ENCODE data around the gene SHISA7.

Gene SHISA7

DNA sequence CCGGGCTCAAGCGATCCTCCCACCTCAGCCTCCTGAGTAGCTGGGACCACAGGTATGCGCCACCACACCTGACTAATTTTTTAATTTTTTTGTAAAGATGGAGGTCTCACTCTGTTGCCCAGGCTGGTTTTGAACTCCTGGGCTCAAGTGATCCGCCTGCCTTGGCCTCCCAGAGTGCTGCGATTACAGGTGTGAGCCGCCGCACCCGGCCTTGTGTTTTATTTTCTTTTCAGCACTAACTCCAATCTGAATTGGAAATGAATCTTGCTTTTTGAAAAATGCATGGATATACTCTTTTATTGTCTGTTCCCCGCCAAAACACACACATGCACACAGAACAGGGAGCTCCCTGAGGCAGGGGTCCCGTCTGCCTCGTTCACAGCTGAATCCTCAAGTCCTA lies 19.6 kb upstream of the SHISA7 start:
- Histone ChIP-seq H3K27me3 (peaks cover 21% of the 10 kb centered on the region), H3K9me3 (no peaks in the 10 kb centered on the region), H3K4me3 (ENCODE audit: low read depth in 1 of 2, low read length in 1 of 2) (peak overlapping the region in 1 of 2 experiments; percentile 83), H3K27ac (no peak overlapping the region), H3K36me3 (no peaks in the 10 kb centered on the region), H3K4me1 (ENCODE audit: control insufficient read depth in 1 of 2, insufficient read depth in 1 of 2, low read depth in 1 of 2, low read length in 1 of 2) (peaks cover 12 to 18% of the 10 kb centered on the region in 2 experiments)
- TF ChIP-seq, protein P1, sequence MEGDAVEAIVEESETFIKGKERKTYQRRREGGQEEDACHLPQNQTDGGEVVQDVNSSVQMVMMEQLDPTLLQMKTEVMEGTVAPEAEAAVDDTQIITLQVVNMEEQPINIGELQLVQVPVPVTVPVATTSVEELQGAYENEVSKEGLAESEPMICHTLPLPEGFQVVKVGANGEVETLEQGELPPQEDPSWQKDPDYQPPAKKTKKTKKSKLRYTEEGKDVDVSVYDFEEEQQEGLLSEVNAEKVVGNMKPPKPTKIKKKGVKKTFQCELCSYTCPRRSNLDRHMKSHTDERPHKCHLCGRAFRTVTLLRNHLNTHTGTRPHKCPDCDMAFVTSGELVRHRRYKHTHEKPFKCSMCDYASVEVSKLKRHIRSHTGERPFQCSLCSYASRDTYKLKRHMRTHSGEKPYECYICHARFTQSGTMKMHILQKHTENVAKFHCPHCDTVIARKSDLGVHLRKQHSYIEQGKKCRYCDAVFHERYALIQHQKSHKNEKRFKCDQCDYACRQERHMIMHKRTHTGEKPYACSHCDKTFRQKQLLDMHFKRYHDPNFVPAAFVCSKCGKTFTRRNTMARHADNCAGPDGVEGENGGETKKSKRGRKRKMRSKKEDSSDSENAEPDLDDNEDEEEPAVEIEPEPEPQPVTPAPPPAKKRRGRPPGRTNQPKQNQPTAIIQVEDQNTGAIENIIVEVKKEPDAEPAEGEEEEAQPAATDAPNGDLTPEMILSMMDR (IDR thresholded peaks at IDR 0.05) = no peak

DNA sequence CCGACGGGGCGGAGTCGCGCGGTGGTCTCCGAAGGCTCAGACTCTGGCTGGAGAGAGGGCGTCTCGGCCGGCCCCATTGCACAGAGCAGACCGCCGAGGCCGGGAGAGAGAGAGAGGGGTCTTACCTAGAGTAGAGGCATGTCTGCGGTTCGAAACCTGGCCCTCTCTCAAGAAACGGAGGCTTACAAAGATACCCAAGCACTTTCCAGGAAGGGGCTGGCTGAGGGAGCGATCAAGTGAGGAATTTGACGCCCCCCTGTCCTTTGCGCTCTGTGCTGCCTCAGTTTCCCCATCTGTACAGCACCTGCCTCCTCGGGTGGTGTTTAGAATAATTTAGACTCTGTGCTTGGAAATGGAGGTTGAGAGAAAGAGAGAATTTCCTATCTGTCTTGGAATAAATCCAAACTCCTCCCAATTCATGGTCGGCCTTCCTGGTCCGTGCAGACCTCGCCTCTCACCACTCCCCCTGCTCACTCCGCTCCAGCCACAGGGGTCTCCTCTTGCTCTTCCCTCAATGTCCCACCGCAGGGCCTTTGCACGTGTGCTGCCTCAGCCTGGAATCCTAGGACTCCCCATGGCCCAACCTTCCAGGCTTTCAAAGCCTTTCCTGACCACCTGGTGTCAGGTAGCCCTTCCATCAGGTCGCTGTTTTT lies 19.0 kb upstream of the SHISA7 start:
- Histone ChIP-seq H3K9me3 (no peaks in the 10 kb centered on the region), H3K27me3 (peaks cover 17% of the 10 kb centered on the region), H3K27ac (peak overlapping the region; percentile 50), H3K4me1 (ENCODE audit: control insufficient read depth in 1 of 2, insufficient read depth in 1 of 2, low read depth in 1 of 2, low read length in 1 of 2) (peaks cover 12 to 16% of the 10 kb centered on the region in 2 experiments), H3K4me3 (ENCODE audit: low read depth in 1 of 2, low read length in 1 of 2) (peak overlapping the region; percentile 76 to 83), H3K36me3 (no peaks in the 10 kb centered on the region)
- TF ChIP-seq, protein P1 (IDR thresholded peaks at IDR 0.05) = no peak

DNA sequence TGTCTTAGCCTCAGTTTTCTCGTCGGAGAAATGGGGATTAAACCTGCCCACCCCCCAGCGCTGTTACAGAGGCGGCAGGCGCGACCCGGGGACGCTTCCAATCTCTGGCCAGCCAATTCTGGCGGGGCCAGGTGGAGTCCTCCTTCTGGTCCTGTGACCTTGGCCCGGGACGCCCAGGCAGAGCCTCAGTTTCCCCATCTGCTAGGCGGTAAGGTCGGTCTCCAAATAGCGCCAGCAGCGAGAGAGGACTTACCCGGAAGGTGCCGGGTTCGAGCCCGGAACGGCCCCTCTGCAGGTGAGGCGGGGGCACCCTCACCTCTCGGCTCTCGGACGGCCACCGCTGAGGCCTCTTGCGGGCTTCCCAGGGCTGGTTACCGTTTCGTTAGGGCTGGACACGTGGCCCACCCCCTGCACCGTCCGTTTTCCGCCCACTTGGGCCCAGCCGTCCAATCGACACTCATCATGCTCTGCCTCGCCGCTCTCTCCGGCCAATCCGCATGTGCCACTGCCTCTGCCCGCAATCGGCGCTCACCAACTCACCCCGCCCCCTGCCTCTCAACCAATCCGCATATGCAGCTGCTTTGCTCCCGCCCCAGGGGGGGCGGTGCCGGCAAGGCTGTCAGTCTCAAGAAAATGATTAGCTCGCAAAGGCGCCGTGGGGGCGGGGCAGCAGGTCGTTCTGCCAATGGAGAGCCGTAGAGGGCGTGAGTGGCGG lies 18.3 kb upstream of the SHISA7 start, which contains the start of gene ISOC2:
TSS of gene ISOC2 (minus strand) at position 384 of the 715 bp plus-strand sequence. CDS start 5,156 bp downstream, outside the sequence.
- no peaks in the 10 kb centered on the region for H3K9me3 ChIP-seq
- H3K27me3 ChIP-seq = peaks cover 12% of the 10 kb centered on the region
- peak within 1 kb of the TSS; percentile 76 to 83 for H3K4me3 ChIP-seq (ENCODE audit: low read depth in 1 of 2, low read length in 1 of 2)
- no peaks in the 10 kb centered on the region for H3K36me3 ChIP-seq
- TF ChIP-seq, protein P1 (IDR thresholded peaks at IDR 0.05) = no peak
- peak within 1 kb of the TSS; percentile 50 for H3K27ac ChIP-seq
- peaks cover 12 to 16% of the 10 kb centered on the region in 2 experiments for H3K4me1 ChIP-seq (ENCODE audit: control insufficient read depth in 1 of 2, insufficient read depth in 1 of 2, low read depth in 1 of 2, low read length in 1 of 2)

DNA sequence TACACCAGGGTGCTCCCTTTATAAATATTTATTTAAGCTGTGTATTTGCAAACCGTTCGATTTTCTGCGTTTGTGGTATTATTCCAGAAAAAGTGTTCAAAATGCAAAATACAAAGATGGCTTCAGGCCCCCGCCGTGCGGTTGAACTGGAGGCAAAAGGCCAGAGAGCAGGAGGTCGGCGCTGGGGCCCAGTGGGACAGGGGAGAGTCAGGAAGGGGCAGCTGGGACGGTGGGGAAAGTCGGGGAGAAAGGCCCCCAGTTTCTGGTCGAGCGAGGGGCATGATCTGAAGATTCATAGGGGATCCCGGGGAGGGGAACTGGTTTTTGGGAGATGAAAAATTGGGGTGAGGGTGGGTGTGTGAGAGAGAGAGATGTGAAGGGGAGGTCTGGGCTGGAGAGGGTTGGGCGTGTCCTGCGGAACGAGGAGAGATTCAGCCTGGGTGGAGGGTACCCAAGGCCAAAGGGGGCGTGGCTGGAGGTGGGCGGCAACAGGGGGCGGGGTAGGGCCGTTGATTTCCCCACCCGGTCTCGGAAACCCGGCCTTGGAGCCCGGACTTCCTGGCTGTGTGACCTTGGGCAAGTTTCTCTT lies 17.7 kb upstream of the SHISA7 start:
- Histone ChIP-seq H3K9me3 (no peaks in the 10 kb centered on the region), H3K36me3 (no peaks in the 10 kb centered on the region), H3K27ac (no peak overlapping the region), H3K27me3 (peaks cover 5% of the 10 kb centered on the region), H3K4me1 (ENCODE audit: control insufficient read depth in 1 of 2, insufficient read depth in 1 of 2, low read depth in 1 of 2, low read length in 1 of 2) (peaks cover 12 to 16% of the 10 kb centered on the region in 2 experiments), H3K4me3 (ENCODE audit: low read depth in 1 of 2, low read length in 1 of 2) (peak overlapping the region; percentile 76 to 83)
- TF ChIP-seq, protein P1 (IDR thresholded peaks at IDR 0.05) = no peak

DNA sequence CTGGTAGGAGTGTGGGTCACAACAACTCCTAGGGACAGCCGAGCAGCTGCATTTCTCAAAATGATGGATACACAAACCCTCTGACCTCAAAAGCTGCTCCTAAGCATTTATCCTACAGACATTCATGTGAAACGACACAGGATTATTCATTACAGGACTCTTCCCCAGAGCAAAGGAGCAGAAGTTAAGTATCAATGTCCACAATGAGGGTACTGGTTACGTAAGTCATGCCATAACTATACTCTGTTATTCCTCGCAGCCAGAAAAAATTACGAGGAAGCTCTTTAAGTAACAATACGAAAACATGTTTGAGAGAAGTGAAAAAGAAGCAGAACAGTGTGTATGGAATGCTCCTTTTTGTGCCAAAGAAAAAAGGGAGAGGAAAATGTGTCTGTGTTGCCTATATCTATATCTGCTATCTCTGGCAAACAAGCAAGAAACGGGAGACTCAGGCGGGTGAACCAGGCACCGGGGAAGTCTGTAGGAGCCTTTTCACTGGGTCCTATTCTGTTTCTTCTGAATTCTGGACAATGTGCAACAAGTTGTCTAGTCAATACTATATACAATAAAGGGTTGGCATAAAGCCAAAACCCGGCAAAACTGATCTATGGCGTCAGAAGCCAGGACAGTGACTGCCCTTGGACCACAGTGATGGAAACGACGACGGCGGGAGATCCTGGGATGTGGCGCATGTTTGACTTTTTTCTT lies 17.0 kb upstream of the SHISA7 start:
- TF ChIP-seq, protein P1 (IDR thresholded peaks at IDR 0.05) = no peak
- Histone ChIP-seq H3K36me3 (no peaks in the 10 kb centered on the region), H3K27ac (no peak overlapping the region), H3K4me3 (ENCODE audit: low read depth in 1 of 2, low read length in 1 of 2) (no peak overlapping the region), H3K27me3 (no peaks in the 10 kb centered on the region), H3K4me1 (ENCODE audit: control insufficient read depth in 1 of 2, insufficient read depth in 1 of 2, low read depth in 1 of 2, low read length in 1 of 2) (peaks cover 12 to 16% of the 10 kb centered on the region in 2 experiments), H3K9me3 (no peaks in the 10 kb centered on the region)

Data from neutrophil (primary cell).